WTC11 (cell line): ENCODE results near the gene COPA. TPM values are rescaled to one million over a fixed set of nuclear protein-coding genes. Genes with fewer than 3 reads are reported as not detected.

Source experiments
- ATAC-seq: fragments of 200-7000 bp; cut with Tn5 transposase; 2 replicates; pipeline ENCODE4 v1.10.0; 2021; ENCODE audit warnings: mild to moderate bottlenecking, moderate library complexity
- CTCF ChIA-PET: fragments of 300-600 bp; sonication (Branson Sonifier 250); formaldehyde crosslinking; loops from one replicate; lab custom pipeline; 2021; ENCODE audit warnings: antibody characterized with exemption; lab: Charles Lee
- POLR2A ChIA-PET: fragments of 350-600 bp; sonication (Branson Sonifier 250); formaldehyde crosslinking; loops from one replicate; lab custom pipeline; 2021; ENCODE audit warnings: antibody characterized with exemption; lab: Charles Lee
- DNase-seq: peaks from one replicate; pipeline ENCODE4 v3.0.0; 2021; ENCODE audit warnings: low spot score
- H3K27ac Mint-ChIP-seq: 2 replicates; pipeline ENCODE4 v1.8.0; 2021; ENCODE audit warnings: mixed read lengths
- H3K27me3 Mint-ChIP-seq: 2 replicates; pipeline ENCODE4 v1.8.0; 2021; ENCODE audit warnings: low read depth, mild to moderate bottlenecking, moderate library complexity, mixed read lengths
- H3K36me3 Mint-ChIP-seq: 2 replicates; pipeline ENCODE4 v1.8.0; 2021; ENCODE audit warnings: mixed read lengths
- H3K4me1 Mint-ChIP-seq: 2 replicates; pipeline ENCODE4 v1.8.0; 2022; ENCODE audit warnings: mixed read lengths
- H3K4me3 Mint-ChIP-seq: 2 replicates; pipeline ENCODE4 v1.8.0; 2021; ENCODE audit warnings: mild to moderate bottlenecking, moderate library complexity, mixed read lengths
- H3K9me3 Mint-ChIP-seq: 2 replicates; pipeline ENCODE4 v1.8.0; 2021; ENCODE audit warnings: mixed read lengths
- EMX1 ChIP-seq: fragments of 250-450 bp; sonication (Bioruptor Pico); IDR thresholded peaks from 2 replicates; pipeline ENCODE4 v1.8.0; 2021; ENCODE audit warnings: mild to moderate bottlenecking
- FOXP1 ChIP-seq: sonication (generic); formaldehyde crosslinking; IDR thresholded peaks from 2 replicates; pipeline ENCODE4 v1.8.0; 2022; ENCODE audit warnings: missing genetic modification reagents, mild to moderate bottlenecking, moderate library complexity, borderline replicate concordance
- GABPB1 ChIP-seq: sonication (generic); formaldehyde crosslinking; IDR thresholded peaks from 2 replicates; pipeline ENCODE4 v1.8.1; 2023; ENCODE audit warnings: mild to moderate bottlenecking, missing genetic modification reagents
- HMGA2 ChIP-seq: fragments of 250-450 bp; sonication (Bioruptor Pico); IDR thresholded peaks from 2 replicates; pipeline ENCODE4 v1.4.0; 2021; ENCODE audit warnings: mild to moderate bottlenecking, moderate library complexity
- SP1 ChIP-seq: sonication (generic); formaldehyde crosslinking; conservative IDR thresholded peaks from 2 replicates; pipeline ENCODE4 v1.8.1; 2022; ENCODE audit warnings: missing genetic modification reagents
- ZNF416 ChIP-seq: fragments of 250-450 bp; sonication (Bioruptor Pico); IDR thresholded peaks from 2 replicates; pipeline ENCODE4 v1.9.0; 2021; ENCODE audit warnings: mild to moderate bottlenecking, inconsistent platforms
- ZNF671 ChIP-seq: fragments of 250-450 bp; sonication (Bioruptor Pico); IDR thresholded peaks from 2 replicates; pipeline ENCODE4 v1.8.0; 2021; ENCODE audit warnings: mild to moderate bottlenecking
- total RNA-seq: library from RNA; stranded (reverse); gene quantifications from 3 replicates; pipeline ENCODE4 v1.2.3, GENCODE V29; 2021
- TF ChIP-seq, protein P1 (sequence below): fragments of 250-450 bp; sonication (Bioruptor Pico); conservative IDR thresholded peaks from 2 replicates; pipeline ENCODE4 v1.9.0; 2021; ENCODE audit warnings: mild to moderate bottlenecking
- TF ChIP-seq, protein P2 (sequence below): sonication (generic); formaldehyde crosslinking; IDR thresholded peaks from 2 replicates; pipeline ENCODE4 v1.8.1; 2023; ENCODE audit warnings: mild to moderate bottlenecking, missing genetic modification reagents, moderate library complexity
- TF ChIP-seq, protein P3 (sequence below): fragments of 250-450 bp; sonication (Bioruptor Pico); IDR thresholded peaks from 2 replicates; pipeline ENCODE4 v2.1.2; 2022; ENCODE audit warnings: mild to moderate bottlenecking, moderate library complexity
- TF ChIP-seq, protein P4 (sequence below): sonication (generic); formaldehyde crosslinking; IDR thresholded peaks from 2 replicates; pipeline ENCODE4 v1.8.1; 2023; ENCODE audit warnings: mild to moderate bottlenecking, missing genetic modification reagents
- TF ChIP-seq, protein P5 (sequence below): sonication (generic); formaldehyde crosslinking; IDR thresholded peaks from 2 replicates; pipeline ENCODE4 v1.8.1; 2023; ENCODE audit warnings: mild to moderate bottlenecking, missing genetic modification reagents, moderate library complexity
- TF ChIP-seq, protein P6 (sequence below): fragments of 250-450 bp; sonication (Bioruptor Pico); IDR thresholded peaks from 2 replicates; pipeline ENCODE4 v1.9.0; 2021; ENCODE audit warnings: mild to moderate bottlenecking, borderline replicate concordance

Gene COPA
- total RNA-seq, 1 experiment from 2014 or later = 126 TPM

DNA sequence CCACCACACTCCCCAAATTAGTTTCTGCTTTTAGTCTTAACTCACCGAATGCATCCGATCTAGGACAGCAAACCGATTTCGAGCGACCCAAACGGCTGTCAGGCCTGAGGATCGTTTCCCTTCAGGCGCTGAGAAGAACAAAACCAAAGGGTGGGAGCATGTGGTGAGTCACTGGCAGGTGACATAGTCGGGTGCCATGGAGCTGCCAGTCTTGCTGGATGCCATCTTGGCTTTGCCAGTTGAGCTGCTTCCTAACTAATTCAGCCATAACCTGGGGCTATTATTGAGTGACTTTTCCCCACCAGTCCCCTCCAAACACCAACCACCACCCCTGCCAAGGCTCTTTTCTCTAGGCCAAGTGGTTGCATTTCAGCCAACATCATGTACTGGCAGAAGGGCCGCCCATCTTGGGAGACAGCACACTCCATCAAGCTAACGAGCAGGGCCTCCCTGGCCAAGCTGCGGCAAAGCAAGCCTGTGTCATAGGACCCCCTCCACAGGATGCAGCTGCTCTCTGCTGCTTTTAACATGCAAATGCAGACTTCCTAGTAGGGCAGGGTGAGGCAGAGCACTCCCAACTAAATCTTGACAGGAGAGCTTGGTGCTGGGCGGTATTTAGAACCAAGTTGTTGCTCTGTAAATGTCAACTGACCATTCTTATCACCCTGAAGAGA is 35.8 kb downstream of the COPA start (continued):
- TF ChIP-seq, protein P1, sequence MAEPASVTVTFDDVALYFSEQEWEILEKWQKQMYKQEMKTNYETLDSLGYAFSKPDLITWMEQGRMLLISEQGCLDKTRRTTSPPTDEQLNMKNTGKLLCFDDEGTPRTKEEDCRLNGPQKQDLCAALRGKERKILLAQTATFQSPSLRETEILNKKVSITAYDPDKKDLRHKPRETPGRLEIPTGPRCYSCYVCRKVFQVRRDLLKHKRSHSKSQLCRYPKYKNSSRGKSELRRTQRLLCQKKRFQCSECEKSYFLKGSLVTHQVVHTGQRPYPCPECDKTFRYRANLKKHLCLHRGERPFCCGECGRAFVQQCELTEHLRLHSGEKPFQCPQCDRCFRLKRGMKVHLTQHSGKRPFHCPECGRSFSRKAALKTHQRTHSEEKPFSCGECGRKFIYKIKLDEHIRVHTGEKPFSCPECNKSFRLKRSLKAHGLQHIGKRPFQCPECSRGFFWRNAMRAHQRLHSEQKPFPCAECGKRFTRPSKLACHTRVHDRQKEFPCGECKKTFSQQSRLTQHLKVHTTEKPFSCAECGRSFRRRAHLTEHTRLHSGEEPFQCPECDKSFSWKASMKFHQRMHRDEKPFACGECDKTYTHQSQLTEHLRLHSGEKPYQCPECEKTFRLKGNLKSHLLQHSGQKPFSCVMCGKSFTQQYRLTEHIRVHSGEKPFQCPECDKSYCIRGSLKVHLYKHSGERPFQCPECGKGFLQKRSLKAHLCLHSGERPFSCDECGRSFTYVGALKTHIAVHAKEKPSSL (CRISPR knock-in tag) = no peak
- no peak for TF ChIP-seq GABPB1 (CRISPR knock-in tag)
- TF ChIP-seq, all 79 proteins: peak for 3

DNA sequence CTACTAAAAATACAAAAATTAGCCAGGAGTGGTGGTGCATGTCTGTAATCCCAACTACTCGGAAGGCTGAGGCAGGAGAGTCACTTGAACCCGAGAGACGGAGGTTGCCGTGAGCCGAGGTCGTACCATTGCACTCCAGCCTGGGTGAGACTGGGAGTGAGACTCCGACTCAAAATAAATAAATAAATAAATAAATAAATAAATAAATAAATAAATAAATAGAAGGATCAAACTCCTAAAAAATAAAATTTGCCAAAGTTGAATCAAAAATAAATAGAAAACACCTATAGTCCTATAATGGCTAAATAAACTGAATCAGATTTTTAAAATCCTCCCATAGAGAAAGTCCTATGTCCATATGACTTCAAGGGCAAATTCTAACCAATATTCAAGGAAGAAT is 42.9 kb downstream of the COPA start:
- POLR2A ChIA-PET = no interaction called here
- no peak for TF ChIP-seq SP1 (CRISPR knock-in tag)
- TF ChIP-seq, protein P2, sequence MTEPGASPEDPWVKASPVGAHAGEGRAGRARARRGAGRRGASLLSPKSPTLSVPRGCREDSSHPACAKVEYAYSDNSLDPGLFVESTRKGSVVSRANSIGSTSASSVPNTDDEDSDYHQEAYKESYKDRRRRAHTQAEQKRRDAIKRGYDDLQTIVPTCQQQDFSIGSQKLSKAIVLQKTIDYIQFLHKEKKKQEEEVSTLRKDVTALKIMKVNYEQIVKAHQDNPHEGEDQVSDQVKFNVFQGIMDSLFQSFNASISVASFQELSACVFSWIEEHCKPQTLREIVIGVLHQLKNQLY (CRISPR knock-in tag) = no peak
- TF ChIP-seq, protein P3, sequence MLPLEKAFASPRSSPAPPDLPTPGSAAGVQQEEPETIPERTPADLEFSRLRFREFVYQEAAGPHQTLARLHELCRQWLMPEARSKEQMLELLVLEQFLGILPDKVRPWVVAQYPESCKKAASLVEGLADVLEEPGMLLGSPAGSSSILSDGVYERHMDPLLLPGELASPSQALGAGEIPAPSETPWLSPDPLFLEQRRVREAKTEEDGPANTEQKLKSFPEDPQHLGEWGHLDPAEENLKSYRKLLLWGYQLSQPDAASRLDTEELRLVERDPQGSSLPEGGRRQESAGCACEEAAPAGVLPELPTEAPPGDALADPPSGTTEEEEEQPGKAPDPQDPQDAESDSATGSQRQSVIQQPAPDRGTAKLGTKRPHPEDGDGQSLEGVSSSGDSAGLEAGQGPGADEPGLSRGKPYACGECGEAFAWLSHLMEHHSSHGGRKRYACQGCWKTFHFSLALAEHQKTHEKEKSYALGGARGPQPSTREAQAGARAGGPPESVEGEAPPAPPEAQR (CRISPR knock-in tag) = no peak
- no peak for TF ChIP-seq ZNF416 (CRISPR knock-in tag)
- TF ChIP-seq, protein P4, sequence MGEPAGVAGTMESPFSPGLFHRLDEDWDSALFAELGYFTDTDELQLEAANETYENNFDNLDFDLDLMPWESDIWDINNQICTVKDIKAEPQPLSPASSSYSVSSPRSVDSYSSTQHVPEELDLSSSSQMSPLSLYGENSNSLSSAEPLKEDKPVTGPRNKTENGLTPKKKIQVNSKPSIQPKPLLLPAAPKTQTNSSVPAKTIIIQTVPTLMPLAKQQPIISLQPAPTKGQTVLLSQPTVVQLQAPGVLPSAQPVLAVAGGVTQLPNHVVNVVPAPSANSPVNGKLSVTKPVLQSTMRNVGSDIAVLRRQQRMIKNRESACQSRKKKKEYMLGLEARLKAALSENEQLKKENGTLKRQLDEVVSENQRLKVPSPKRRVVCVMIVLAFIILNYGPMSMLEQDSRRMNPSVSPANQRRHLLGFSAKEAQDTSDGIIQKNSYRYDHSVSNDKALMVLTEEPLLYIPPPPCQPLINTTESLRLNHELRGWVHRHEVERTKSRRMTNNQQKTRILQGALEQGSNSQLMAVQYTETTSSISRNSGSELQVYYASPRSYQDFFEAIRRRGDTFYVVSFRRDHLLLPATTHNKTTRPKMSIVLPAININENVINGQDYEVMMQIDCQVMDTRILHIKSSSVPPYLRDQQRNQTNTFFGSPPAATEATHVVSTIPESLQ (CRISPR knock-in tag) = no peak
- TF ChIP-seq, all 79 proteins: peak for 0
- DNase-seq (no peak), ATAC-seq (no peak)
- Mint-ChIP-seq H3K4me1 (no peaks in the 10 kb centered on the region), H3K27ac (no peak overlapping the region), H3K27me3 (no peaks in the 10 kb centered on the region), H3K9me3 (no peaks in the 10 kb centered on the region), H3K4me3 (no peak overlapping the region), H3K36me3 (peaks cover 65% of the 10 kb centered on the region)
- CTCF ChIA-PET = interaction anchor here (3.0 kb wide), 1 partner anchor 9 kb away, joined by 20 read pairs; no protein-coding TSS in a partner anchor

DNA sequence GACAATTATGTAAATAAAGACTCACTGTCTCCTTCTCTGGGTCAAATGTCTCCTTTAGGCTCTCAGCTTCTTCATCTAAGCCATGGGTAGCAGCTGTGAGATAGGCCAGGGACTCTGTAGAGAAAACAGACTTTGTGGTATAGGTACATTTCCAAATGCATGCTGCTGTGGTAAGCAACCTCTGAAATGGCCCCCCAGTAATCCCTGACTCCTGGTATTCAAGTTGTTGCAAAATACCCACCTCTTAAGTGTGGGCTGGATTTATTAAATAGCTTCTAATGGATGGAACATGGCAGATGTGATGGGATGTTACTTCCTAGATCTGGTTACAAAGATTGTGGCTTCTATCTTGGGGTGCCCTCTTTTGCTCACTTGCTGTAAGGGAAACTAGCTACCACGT is 47.0 kb downstream of the COPA start:
- no peaks in the 10 kb centered on the region for H3K9me3 Mint-ChIP-seq
- H3K36me3 Mint-ChIP-seq = peaks cover 90% of the 10 kb centered on the region
- DNase-seq (no peak), ATAC-seq (no peak)
- H3K4me1 Mint-ChIP-seq = no peaks in the 10 kb centered on the region
- no peaks in the 10 kb centered on the region for H3K27me3 Mint-ChIP-seq
- ChIA-PET CTCF (interaction anchor here (1.3 kb wide), 1 partner anchor 103 kb away, joined by 3 read pairs; no protein-coding TSS in a partner anchor), POLR2A (no interaction called here)
- no peak overlapping the region for H3K27ac Mint-ChIP-seq
- no peak overlapping the region for H3K4me3 Mint-ChIP-seq
- no peak for TF ChIP-seq ZNF416 (CRISPR knock-in tag)
- TF ChIP-seq FOXP1 (CRISPR knock-in tag) = no peak
- TF ChIP-seq EMX1 (CRISPR knock-in tag) = no peak
- no peak for TF ChIP-seq HMGA2 (CRISPR knock-in tag)
- TF ChIP-seq ZNF671 (CRISPR knock-in tag) = no peak
- TF ChIP-seq, protein P5, sequence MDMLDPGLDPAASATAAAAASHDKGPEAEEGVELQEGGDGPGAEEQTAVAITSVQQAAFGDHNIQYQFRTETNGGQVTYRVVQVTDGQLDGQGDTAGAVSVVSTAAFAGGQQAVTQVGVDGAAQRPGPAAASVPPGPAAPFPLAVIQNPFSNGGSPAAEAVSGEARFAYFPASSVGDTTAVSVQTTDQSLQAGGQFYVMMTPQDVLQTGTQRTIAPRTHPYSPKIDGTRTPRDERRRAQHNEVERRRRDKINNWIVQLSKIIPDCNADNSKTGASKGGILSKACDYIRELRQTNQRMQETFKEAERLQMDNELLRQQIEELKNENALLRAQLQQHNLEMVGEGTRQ (CRISPR knock-in tag) = no peak
- TF ChIP-seq, protein P6, sequence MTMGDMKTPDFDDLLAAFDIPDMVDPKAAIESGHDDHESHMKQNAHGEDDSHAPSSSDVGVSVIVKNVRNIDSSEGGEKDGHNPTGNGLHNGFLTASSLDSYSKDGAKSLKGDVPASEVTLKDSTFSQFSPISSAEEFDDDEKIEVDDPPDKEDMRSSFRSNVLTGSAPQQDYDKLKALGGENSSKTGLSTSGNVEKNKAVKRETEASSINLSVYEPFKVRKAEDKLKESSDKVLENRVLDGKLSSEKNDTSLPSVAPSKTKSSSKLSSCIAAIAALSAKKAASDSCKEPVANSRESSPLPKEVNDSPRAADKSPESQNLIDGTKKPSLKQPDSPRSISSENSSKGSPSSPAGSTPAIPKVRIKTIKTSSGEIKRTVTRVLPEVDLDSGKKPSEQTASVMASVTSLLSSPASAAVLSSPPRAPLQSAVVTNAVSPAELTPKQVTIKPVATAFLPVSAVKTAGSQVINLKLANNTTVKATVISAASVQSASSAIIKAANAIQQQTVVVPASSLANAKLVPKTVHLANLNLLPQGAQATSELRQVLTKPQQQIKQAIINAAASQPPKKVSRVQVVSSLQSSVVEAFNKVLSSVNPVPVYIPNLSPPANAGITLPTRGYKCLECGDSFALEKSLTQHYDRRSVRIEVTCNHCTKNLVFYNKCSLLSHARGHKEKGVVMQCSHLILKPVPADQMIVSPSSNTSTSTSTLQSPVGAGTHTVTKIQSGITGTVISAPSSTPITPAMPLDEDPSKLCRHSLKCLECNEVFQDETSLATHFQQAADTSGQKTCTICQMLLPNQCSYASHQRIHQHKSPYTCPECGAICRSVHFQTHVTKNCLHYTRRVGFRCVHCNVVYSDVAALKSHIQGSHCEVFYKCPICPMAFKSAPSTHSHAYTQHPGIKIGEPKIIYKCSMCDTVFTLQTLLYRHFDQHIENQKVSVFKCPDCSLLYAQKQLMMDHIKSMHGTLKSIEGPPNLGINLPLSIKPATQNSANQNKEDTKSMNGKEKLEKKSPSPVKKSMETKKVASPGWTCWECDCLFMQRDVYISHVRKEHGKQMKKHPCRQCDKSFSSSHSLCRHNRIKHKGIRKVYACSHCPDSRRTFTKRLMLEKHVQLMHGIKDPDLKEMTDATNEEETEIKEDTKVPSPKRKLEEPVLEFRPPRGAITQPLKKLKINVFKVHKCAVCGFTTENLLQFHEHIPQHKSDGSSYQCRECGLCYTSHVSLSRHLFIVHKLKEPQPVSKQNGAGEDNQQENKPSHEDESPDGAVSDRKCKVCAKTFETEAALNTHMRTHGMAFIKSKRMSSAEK (CRISPR knock-in tag) = no peak
- TF ChIP-seq SP1 (CRISPR knock-in tag) = no peak
